Epithelial cell of proximal tubule (primary cell): ENCODE results near the gene KRTAP5-7. TPM values are rescaled to one million over a fixed set of nuclear protein-coding genes. Genes with fewer than 3 reads are reported as not detected.

Experiments
- DNase-seq: peaks from one replicate; pipeline ENCODE4 v3.0.0-alpha.2; 2011; ENCODE audit warnings: low read depth
- H3K4me3 ChIP-seq: 2 replicates; pipeline ENCODE4 v1.5.1; 2011; ENCODE audit warnings: low read depth, mild to moderate bottlenecking, low read length
- total RNA-seq: library from RNA; depleted of rRNA; stranded (reverse); fragments of >200 nt; gene quantifications from 2 replicates; pipeline ENCODE4 v1.2.3, GENCODE V29; 2015
- TF ChIP-seq, protein P1 (sequence below): conservative IDR thresholded peaks from 2 replicates; pipeline ENCODE4 v1.5.1; 2012; ENCODE audit warnings: low read depth, mild to moderate bottlenecking, low read length

Gene KRTAP5-7
- total RNA-seq, 1 donor from 2014 or later = not detected

DNA sequence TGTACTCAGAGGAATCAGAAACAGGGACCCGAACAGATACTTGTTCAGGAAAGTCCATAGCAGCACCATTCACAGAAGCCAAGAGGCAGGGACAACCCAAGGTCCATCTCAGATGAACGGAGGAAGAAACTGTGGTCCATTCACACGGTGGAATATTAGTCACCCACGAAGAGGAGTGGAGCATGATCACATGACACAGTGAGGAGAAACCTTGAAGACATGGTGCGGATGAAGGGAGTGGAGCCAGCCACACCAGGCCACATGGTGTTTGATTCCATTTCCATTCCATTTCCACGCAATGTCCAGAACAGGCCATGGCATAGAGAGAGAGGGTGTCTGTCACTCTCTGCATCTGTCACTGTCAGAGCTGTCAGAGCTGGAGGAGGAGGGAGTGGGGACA, 43.4 kb upstream of the KRTAP5-7 start:
- TF ChIP-seq, protein P1, sequence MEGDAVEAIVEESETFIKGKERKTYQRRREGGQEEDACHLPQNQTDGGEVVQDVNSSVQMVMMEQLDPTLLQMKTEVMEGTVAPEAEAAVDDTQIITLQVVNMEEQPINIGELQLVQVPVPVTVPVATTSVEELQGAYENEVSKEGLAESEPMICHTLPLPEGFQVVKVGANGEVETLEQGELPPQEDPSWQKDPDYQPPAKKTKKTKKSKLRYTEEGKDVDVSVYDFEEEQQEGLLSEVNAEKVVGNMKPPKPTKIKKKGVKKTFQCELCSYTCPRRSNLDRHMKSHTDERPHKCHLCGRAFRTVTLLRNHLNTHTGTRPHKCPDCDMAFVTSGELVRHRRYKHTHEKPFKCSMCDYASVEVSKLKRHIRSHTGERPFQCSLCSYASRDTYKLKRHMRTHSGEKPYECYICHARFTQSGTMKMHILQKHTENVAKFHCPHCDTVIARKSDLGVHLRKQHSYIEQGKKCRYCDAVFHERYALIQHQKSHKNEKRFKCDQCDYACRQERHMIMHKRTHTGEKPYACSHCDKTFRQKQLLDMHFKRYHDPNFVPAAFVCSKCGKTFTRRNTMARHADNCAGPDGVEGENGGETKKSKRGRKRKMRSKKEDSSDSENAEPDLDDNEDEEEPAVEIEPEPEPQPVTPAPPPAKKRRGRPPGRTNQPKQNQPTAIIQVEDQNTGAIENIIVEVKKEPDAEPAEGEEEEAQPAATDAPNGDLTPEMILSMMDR = no peak

DNA sequence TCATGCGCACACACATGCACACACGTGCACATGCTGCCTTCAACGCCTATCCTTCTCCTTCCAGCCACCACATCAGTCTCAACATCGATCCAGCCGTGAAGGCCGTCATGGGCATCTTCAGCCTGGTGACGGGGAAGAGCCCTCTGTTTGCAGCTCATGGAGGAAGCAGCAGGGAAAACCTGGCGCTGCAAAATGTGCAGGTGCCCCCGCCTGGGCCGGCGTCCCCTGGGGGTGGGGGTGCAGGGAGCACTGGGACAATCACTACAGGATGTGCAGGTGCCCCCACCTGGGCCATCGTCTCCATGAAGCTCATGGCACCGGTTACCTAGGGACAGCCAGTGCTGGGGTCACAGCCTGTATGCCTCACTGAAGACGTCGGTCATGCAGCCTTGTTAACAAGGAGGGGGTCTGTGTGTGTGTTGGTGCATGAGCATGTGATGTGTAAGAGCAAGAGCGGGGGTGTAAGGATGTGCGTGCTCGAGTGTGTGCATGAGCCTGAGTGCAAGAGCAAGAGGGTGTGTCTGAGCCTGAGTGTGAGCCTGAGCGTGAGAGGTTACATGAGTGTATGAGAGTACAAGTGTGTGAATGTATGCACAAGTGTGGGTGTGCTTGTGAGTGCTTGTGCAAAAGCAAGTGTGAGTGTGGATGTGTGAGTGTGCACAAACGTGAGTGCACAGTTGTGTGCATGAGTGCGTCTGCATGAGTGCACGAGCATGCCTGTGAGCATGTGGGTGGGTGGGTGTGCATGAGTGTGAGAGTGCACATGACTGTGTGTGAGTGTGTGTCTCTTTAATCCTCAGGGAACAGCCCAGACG, 42.6 kb upstream of the KRTAP5-7 start:
- DNase-seq = no peak
- TF ChIP-seq, protein P1 = no peak

More for the DNA sequence above, 43.4 kb upstream of the KRTAP5-7 start:
- no peak for DNase-seq
- no peak overlapping the region for H3K4me3 ChIP-seq

DNA sequence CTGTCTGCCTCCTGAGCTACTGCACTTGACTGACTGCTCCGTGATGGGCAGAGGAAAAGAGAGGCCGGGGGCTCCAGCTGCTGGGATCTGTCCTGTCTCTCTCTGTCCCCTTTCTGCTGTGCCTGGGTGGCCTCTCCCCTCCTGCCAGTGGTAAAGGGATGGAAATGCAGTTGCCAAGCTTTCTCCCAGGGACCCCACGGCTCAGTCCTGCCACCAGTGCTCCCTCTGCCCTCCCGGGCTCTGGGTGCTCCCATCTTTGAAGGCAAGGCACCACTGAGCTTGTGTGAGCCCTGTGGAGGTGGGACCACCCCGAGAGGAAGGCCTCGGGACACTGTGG, 42.0 kb upstream of the KRTAP5-7 start:
- no peak overlapping the region for H3K4me3 ChIP-seq
- DNase-seq = no peak
- TF ChIP-seq, protein P1 = no peak

More for the DNA sequence above, 42.6 kb upstream of the KRTAP5-7 start:
- H3K4me3 ChIP-seq = no peak overlapping the region

DNA sequence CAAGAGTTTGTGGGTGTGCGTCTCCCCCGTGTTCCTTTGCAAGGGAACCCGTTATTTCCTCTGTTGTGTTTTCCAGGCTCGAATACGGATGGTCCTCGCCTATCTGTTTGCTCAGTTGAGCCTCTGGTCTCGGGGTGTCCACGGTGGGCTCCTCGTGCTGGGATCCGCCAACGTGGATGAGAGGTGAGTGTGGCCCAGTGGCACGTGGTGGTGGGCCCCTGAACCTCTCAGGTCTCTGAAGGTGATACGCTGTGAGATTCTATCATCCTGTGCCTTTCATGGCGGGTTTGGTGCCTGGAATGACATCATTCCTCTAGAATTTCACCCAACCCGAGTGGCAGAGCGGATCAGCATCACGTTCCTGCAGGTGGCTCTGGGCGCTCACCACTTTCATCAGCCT, 41.6 kb upstream of the KRTAP5-7 start:
- DNase-seq = no peak
- no peak overlapping the region for H3K4me3 ChIP-seq
- TF ChIP-seq, protein P1 = no peak

DNA sequence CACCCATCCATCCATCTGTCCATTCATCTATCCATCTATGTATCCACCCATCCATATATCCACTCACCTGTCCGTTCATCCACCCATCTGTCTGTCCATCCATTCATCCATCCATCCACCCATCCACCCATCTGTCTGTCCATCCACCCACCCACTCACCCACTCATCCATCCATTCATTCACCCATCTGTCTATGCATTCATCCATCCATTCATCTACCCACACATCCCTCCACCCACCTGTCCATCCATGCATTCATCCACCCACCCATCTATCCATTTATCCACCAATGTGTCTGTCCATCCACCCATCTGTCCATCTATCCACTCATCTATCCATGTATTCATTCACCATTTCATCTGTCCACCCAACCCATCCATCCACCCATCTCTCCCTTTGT, 40.7 kb upstream of the KRTAP5-7 start:
- no peak for DNase-seq
- TF ChIP-seq, protein P1 = no peak
- H3K4me3 ChIP-seq = no peak overlapping the region

DNA sequence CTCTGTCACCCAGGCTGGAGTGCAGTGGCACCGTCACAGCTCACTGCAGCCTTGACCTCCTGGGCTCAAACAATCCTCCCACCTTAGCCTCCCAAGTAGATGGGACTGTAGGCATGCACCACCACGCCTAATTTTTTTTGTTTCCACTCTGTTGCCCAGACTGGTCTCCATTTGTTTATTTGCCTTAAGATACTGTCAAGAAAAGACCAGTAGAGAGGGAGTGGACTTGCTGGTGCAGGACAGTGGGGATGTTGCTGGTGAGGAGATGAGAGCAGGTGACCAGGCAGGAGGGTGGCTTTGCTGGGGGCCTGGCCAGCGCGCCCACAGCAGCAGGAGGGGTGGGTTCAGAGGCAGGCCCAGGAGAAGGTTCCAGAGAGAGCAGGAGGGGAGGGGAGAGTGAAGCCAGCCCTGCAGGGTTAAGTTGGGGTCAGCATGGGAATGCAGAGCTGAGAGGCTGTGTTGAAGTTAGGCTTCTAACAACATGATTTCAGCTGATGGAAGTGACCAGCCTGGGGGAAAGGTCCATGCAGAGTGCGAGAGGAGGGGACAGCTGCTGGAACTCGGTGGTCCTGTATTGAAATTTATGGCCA, 38.3 kb upstream of the KRTAP5-7 start:
- no peak overlapping the region for H3K4me3 ChIP-seq
- TF ChIP-seq, protein P1 = no peak
- no peak for DNase-seq
